Caco-2 (cell line): ENCODE data around the gene TEAD1. TPM values are rescaled to one million over a fixed set of nuclear protein-coding genes. Genes with fewer than 3 reads are reported as not detected.

Experiments
- BruUV-seq: library from RNA; stranded (reverse); fragments of 400-500 nt; replicated peaks from 2 replicates; lab custom pipeline; 2021; lab: Mats Ljungman, UMichigan
- CTCF ChIA-PET: fragments of 300-600 bp; sonication (Branson Sonifier 250); formaldehyde crosslinking; loops from one replicate; lab custom pipeline; 2022; ENCODE audit warnings: antibody characterized with exemption; lab: Charles Lee
- POLR2A ChIA-PET: fragments of 300-600 bp; sonication (Branson Sonifier 250); formaldehyde crosslinking; loops from one replicate; lab custom pipeline; 2022; ENCODE audit warnings: antibody characterized with exemption; lab: Charles Lee
- DNase-seq, 2 experiments: peaks; one replicate each; pipeline versions ENCODE4 v3.0.0 to v3.0.0-alpha.2; 2020 to 2022
- H3K27me3 ChIP-seq: replicated peaks from 2 replicates; pipeline ENCODE4 v1.6.0; 2011; ENCODE audit warnings: low read length; ENCODE audit not compliant: control insufficient read depth, insufficient read depth
- H3K36me3 ChIP-seq: 2 replicates; pipeline ENCODE4 v1.5.1; 2011; ENCODE audit warnings: low read length; ENCODE audit not compliant: control insufficient read depth, insufficient read depth
- H3K4me1 ChIP-seq: fragments of 250-450 bp; sonication (Bioruptor Pico); 2 replicates; pipeline ENCODE4 v1.5.1; 2020; ENCODE audit warnings: mild to moderate bottlenecking
- H3K4me3 ChIP-seq: 2 replicates; pipeline ENCODE4 v1.5.1; 2011; ENCODE audit warnings: low read depth, mild to moderate bottlenecking, control low read depth, low read length
- H3K9me3 ChIP-seq: fragments of 250-450 bp; sonication (Bioruptor Pico); 2 replicates; pipeline ENCODE4 v1.5.1; 2020; ENCODE audit warnings: mild to moderate bottlenecking, moderate library complexity
- H3K27ac Mint-ChIP-seq: one replicate; pipeline ENCODE4 v1.8.0; 2022; ENCODE audit warnings: mixed read lengths; ENCODE audit not compliant: unreplicated experiment
- H3K27me3 Mint-ChIP-seq: one replicate; pipeline ENCODE4 v1.8.0; 2022; ENCODE audit warnings: mixed read lengths; ENCODE audit not compliant: insufficient read depth, unreplicated experiment
- H3K36me3 Mint-ChIP-seq: one replicate; pipeline ENCODE4 v1.8.0; 2022; ENCODE audit warnings: mild to moderate bottlenecking, mixed read lengths; ENCODE audit not compliant: insufficient read depth, unreplicated experiment
- H3K4me1 Mint-ChIP-seq: one replicate; pipeline ENCODE4 v1.8.0; 2022; ENCODE audit warnings: low read depth, mixed read lengths; ENCODE audit not compliant: unreplicated experiment
- H3K4me3 Mint-ChIP-seq: one replicate; pipeline ENCODE4 v1.8.0; 2022; ENCODE audit warnings: mild to moderate bottlenecking, moderate library complexity, mixed read lengths; ENCODE audit not compliant: unreplicated experiment
- H3K9me3 Mint-ChIP-seq: one replicate; pipeline ENCODE4 v1.8.0; 2022; ENCODE audit warnings: mixed read lengths; ENCODE audit not compliant: unreplicated experiment
- CTCF ChIP-seq, 2 experiments: fragments of 200-600 bp in 1 of 2; IDR thresholded peaks; 1 replicate in 1 of 2; 2 replicates in 1 of 2; pipeline versions ENCODE4 v1.5.1 to v1.8.0; 2011 to 2022; ENCODE audit warnings: antibody characterized with exemption in 1 of 2, control low read depth in 1 of 2, inconsistent platforms in 1 of 2, low read depth in 1 of 2, low read length in 1 of 2, mild to moderate bottlenecking in 1 of 2, moderate library complexity in 1 of 2; ENCODE audit not compliant: insufficient read depth in 1 of 2, severe bottlenecking in 1 of 2, unreplicated experiment in 1 of 2
- intact Hi-C: fragments of 100-400 bp; cut with micrococcal nuclease; formaldehyde crosslinking; loops from one replicate; pipeline ENCODE4 v1.10.0; 2022; ENCODE audit not compliant: unreplicated experiment
- total RNA-seq: library from RNA; stranded (reverse); gene quantifications from 2 replicates; pipeline ENCODE4 v1.2.3, GENCODE V29; 2022

Gene TEAD1
- total RNA-seq, 1 experiment from 2014 or later: 144 TPM

- peaks cover 62% of the 10 kb centered on the region for H3K4me1 Mint-ChIP-seq
- no peaks in the 10 kb centered on the region for H3K9me3 Mint-ChIP-seq
- H3K4me3 ChIP-seq: no peak overlapping the region
- ChIA-PET CTCF (no interaction called here), POLR2A (no interaction called here)
- no peak for TF ChIP-seq CTCF (IDR thresholded peaks at IDR 0.05; ENCODE audit: insufficient read depth in 1 of 2, low read depth in 1 of 2, low read length in 1 of 2, severe bottlenecking in 1 of 2, unreplicated experiment in 1 of 2)
- no peak overlapping the region for H3K4me3 Mint-ChIP-seq
- H3K4me1 ChIP-seq: peaks cover 88% of the 10 kb centered on the region
- H3K36me3 Mint-ChIP-seq: peaks cover 50% of the 10 kb centered on the region
- H3K27me3 ChIP-seq: no peaks in the 10 kb centered on the region
- no peak for DNase-seq
- H3K9me3 ChIP-seq: no peaks in the 10 kb centered on the region
- peak overlapping the region; percentile 18 for H3K27ac Mint-ChIP-seq
- no peaks in the 10 kb centered on the region for H3K36me3 ChIP-seq
- BruUV-seq: no TSS peak
- intact Hi-C loops: no loop called here
- no peaks in the 10 kb centered on the region for H3K27me3 Mint-ChIP-seq
Observed at GRCh38 chr11:12811861-12812260, 137.6 kb downstream of the TEAD1 start.

GRCh38 chr11:12812849-12813248 is 138.6 kb downstream of the TEAD1 start:
- Mint-ChIP-seq H3K36me3 (peaks cover 45% of the 10 kb centered on the region), H3K4me1 (peaks cover 52% of the 10 kb centered on the region), H3K4me3 (no peak overlapping the region), H3K27me3 (no peaks in the 10 kb centered on the region), H3K27ac (peak overlapping the region; percentile 88), H3K9me3 (no peaks in the 10 kb centered on the region)
- intact Hi-C loops: no loop called here
- Histone ChIP-seq H3K4me1 (peaks cover 78% of the 10 kb centered on the region), H3K9me3 (no peaks in the 10 kb centered on the region), H3K27me3 (no peaks in the 10 kb centered on the region), H3K36me3 (no peaks in the 10 kb centered on the region), H3K4me3 (no peak overlapping the region)
- no peak for TF ChIP-seq CTCF (IDR thresholded peaks at IDR 0.05; ENCODE audit: insufficient read depth in 1 of 2, low read depth in 1 of 2, low read length in 1 of 2, severe bottlenecking in 1 of 2, unreplicated experiment in 1 of 2)
- POLR2A ChIA-PET: interaction anchor here (1.2 kb wide), 1 partner anchor 436 kb away, joined by 3 read pairs; the partner anchor contains the start of gene PARVA
- no TSS peak for BruUV-seq
- no peak for DNase-seq
- CTCF ChIA-PET: interaction anchor here (0.5 to 0.9 kb wide), 2 partner anchors 10 to 142 kb away, joined by 3 read pairs; no protein-coding TSS in a partner anchor

GRCh38 chr11:12813371-12814225 is 139.4 kb downstream of the TEAD1 start:
- H3K27me3 ChIP-seq: no peaks in the 10 kb centered on the region
- Mint-ChIP-seq H3K27ac (peak overlapping the region; percentile 88), H3K27me3 (no peaks in the 10 kb centered on the region), H3K9me3 (no peaks in the 10 kb centered on the region), H3K36me3 (peaks cover 45% of the 10 kb centered on the region), H3K4me3 (peak overlapping the region; percentile 60), H3K4me1 (peaks cover 48% of the 10 kb centered on the region)
- intact Hi-C loops: loop anchor here (2.0 kb wide), 1 partner anchor 75 kb away; no protein-coding TSS in a partner anchor
- POLR2A ChIA-PET: interaction anchor here (1.2 to 1.8 kb wide), 2 partner anchors 14 to 436 kb away, joined by 3 to 11 read pairs; partner anchors contain the start of gene PARVA
- H3K4me3 ChIP-seq: no peak overlapping the region
- CTCF ChIA-PET: interaction anchor here (0.5 to 2.4 kb wide), 5 partner anchors 11 to 143 kb away, joined by 3 to 11 read pairs (median 3); no protein-coding TSS in a partner anchor
- BruUV-seq: no TSS peak
- TF ChIP-seq CTCF (IDR thresholded peaks at IDR 0.05; ENCODE audit: insufficient read depth in 1 of 2, low read depth in 1 of 2, low read length in 1 of 2, severe bottlenecking in 1 of 2, unreplicated experiment in 1 of 2): no peak
- no peak for DNase-seq
- peaks cover 70% of the 10 kb centered on the region for H3K4me1 ChIP-seq
- no peaks in the 10 kb centered on the region for H3K9me3 ChIP-seq
- no peaks in the 10 kb centered on the region for H3K36me3 ChIP-seq
